HuH-7.5 (cell line): ENCODE data around the gene MAP1LC3C.

ENCODE experiments used
- DNase-seq: peaks from one replicate; pipeline ENCODE4 v3.0.0; 2011; ENCODE audit warnings: low spot score

MAP1LC3C gene

GRCh38 chr1:241999026-241999425 lies at the start of gene MAP1LC3C:
Gene MAP1LC3C (minus strand): TSS chr1:241999098. CDS start chr1:241999008, 90 bp downstream.
- DNase-seq: no peak

GRCh38 chr1:242043165-242043564 lies 44.3 kb upstream of the MAP1LC3C start:
- no peak for DNase-seq

GRCh38 chr1:242034392-242034791 lies 35.5 kb upstream of the MAP1LC3C start:
- no peak for DNase-seq

- DNase-seq: no peak
These were observed 34.5 kb upstream of the MAP1LC3C start for GRCh38 chr1:242033447-242033846.

GRCh38 chr1:242030071-242030470 lies 31.2 kb upstream of the MAP1LC3C start:
- DNase-seq: no peak

GRCh38 chr1:242025681-242026080 lies 26.8 kb upstream of the MAP1LC3C start:
- DNase-seq: no peak

- no peak for DNase-seq
These were observed 24.9 kb upstream of the MAP1LC3C start for GRCh38 chr1:242023805-242024204.

- no peak for DNase-seq
These were observed 20.1 kb upstream of the MAP1LC3C start for GRCh38 chr1:242019018-242019417.

- peak; percentile 42 for DNase-seq
These were observed 18.8 kb upstream of the MAP1LC3C start for GRCh38 chr1:242017580-242018233.

GRCh38 chr1:242016479-242016878 lies 17.6 kb upstream of the MAP1LC3C start:
- no peak for DNase-seq

GRCh38 chr1:242011894-242012660 lies 13.2 kb upstream of the MAP1LC3C start:
- no peak for DNase-seq

GRCh38 chr1:242008826-242009495 lies 10.1 kb upstream of the MAP1LC3C start:
- DNase-seq: no peak

- no peak for DNase-seq
These were observed 8.1 kb upstream of the MAP1LC3C start for GRCh38 chr1:242006976-242007375.

- DNase-seq: no peak
These were observed 7.1 kb upstream of the MAP1LC3C start for GRCh38 chr1:242005866-242006535.

GRCh38 chr1:242004751-242005495 lies 6.0 kb upstream of the MAP1LC3C start:
- no peak for DNase-seq

- DNase-seq: no peak
These were observed 3.6 kb upstream of the MAP1LC3C start for GRCh38 chr1:242002510-242002909.

- DNase-seq: no peak
These were observed 3.2 kb upstream of the MAP1LC3C start for GRCh38 chr1:242002072-242002471.

GRCh38 chr1:242000434-242000833 lies 1.5 kb upstream of the MAP1LC3C start:
- no peak for DNase-seq

- peak; percentile 27 for DNase-seq
These were observed 431 bp downstream of the MAP1LC3C start for GRCh38 chr1:241998412-241998921.

GRCh38 chr1:241997401-241997998 lies 1.4 kb downstream of the MAP1LC3C start:
- DNase-seq: no peak

GRCh38 chr1:241994171-241994570 lies 4.7 kb downstream of the MAP1LC3C start:
- no peak for DNase-seq
